Esophagus squamous epithelium (tissue), 5 donors: Measurements from ENCODE around the gene NPY2R. TPM values are rescaled to one million over a fixed set of nuclear protein-coding genes. Genes with fewer than 3 reads are reported as not detected.

ENCODE experiments used
- DNase-seq: peaks from one replicate; lab custom pipeline; 2025; lab: John Stamatoyannopoulos, UW
- H3K27ac ChIP-seq, 4 donors: fragments of 200-600 bp; sonication (generic); one replicate each; pipeline ENCODE4 v1.5.1; 2016 to 2019; ENCODE audit warnings: mild to moderate bottlenecking in 1 of 4
- H3K27me3 ChIP-seq, 4 donors: fragments of 200-600 bp; sonication (generic); 1 replicate in 3 of 4; 2 replicates in 1 of 4; pipeline versions ENCODE4 v1.5.1 to v1.6.0; 2017 to 2021; ENCODE audit warnings: antibody characterized with exemption in 1 of 4
- H3K36me3 ChIP-seq, 3 donors: fragments of 200-600 bp; sonication (generic); one replicate each; pipeline ENCODE4 v1.5.1; 2016 to 2019
- H3K4me1 ChIP-seq, 3 donors: fragments of 200-600 bp; sonication (generic); one replicate each; pipeline ENCODE4 v1.5.1; 2017 to 2019
- H3K4me3 ChIP-seq, 4 donors: fragments of 200-600 bp; sonication (generic); 1 replicate in 3 of 4; 2 replicates in 1 of 4; pipeline ENCODE4 v1.5.1; 2016 to 2019; ENCODE audit warnings: mild to moderate bottlenecking in 2 of 4, moderate library complexity in 1 of 4
- H3K9me3 ChIP-seq, 3 donors: fragments of 200-600 bp; sonication (generic); one replicate each; pipeline ENCODE4 v1.5.1; 2016 to 2019
- POLR2A ChIP-seq, 4 donors: fragments of 450-650 bp; IDR thresholded peaks; one replicate each; pipeline ENCODE4 v1.6.1; 2017; ENCODE audit warnings: antibody characterized with exemption in 4 of 4, mild to moderate bottlenecking in 4 of 4, moderate library complexity in 3 of 4
- WGBS, 2 donors: methylation state at CpG; one replicate each; pipeline ENCODE4 v1.1.5; 2018; 5-methylcytosine and 5-hydroxymethylcytosine counted together
- intact Hi-C: fragments of 100-400 bp; cut with DNase I; formaldehyde crosslinking; loops from one replicate; pipeline ENCODE4 v1.15.0; 2022
- total RNA-seq, 4 donors: library from RNA; depleted of rRNA; stranded (reverse); fragments of >200 nt; gene quantifications; one replicate each; pipeline ENCODE4 v1.1.0, GENCODE V29; 2016
- TF ChIP-seq, protein P1 (sequence below), 6 experiments: fragments of 450-650 bp in 4 of 6; fragments of 200-600 bp in 2 of 6; sonication (generic) in 2 of 6; IDR thresholded peaks; one replicate each; pipeline ENCODE4 v1.5.1; 2016 to 2019; ENCODE audit warnings: antibody characterized with exemption in 6 of 6, mild to moderate bottlenecking in 4 of 6, moderate library complexity in 4 of 6
- donor health status: DM: yes; HTN: yes; CAD: no.

NPY2R gene, protein sequence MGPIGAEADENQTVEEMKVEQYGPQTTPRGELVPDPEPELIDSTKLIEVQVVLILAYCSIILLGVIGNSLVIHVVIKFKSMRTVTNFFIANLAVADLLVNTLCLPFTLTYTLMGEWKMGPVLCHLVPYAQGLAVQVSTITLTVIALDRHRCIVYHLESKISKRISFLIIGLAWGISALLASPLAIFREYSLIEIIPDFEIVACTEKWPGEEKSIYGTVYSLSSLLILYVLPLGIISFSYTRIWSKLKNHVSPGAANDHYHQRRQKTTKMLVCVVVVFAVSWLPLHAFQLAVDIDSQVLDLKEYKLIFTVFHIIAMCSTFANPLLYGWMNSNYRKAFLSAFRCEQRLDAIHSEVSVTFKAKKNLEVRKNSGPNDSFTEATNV
- total RNA-seq: not detected

DNA sequence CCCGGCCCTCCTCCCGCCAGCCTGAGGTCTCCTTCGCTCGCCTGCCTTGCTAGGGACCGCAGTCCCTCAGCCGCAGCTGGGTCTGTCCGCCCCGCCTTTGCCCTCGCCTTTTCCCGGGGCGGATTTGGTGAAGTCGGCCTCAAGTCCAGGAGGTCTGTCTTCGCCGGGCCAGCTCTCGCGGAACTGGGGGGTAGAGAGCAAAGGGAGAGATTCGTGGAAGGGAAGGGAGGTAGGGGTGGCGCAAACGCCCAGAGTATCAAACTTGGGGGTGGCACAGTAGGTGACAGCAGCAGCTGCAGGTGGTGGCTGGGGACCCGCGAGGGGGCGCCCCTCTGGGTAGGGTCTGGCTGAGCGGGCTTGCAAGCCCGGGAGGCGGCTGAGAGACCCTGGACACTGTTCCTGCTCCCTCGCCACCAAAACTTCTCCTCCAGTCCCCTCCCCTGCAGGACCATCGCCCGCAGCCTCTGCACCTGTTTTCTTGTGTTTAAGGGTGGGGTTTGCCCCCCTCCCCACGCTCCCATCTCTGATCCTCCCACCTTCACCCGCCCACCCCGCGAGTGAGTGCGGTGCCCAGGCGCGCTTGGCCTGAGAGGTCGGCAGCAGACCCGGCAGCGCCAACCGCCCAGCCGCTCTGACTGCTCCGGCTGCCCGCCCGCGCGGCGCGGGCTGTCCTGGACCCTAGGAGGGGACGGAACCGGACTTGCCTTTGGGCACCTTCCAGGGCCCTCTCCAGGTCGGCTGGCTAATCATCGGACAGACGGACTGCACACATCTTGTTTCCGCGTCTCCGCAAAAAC is at the start of gene NPY2R:
Gene NPY2R, plus strand, starts transcription at position 379 of the 797 bp plus-strand sequence. CDS start 5,304 bp downstream, outside the sequence.
- H3K4me3 ChIP-seq: peak within 1 kb of the TSS in 2 of 4 donors; percentile 18 to 45
- no peaks in the 10 kb centered on the region for H3K36me3 ChIP-seq
- DNase-seq: no peak
- peaks cover 0 to 15% (median 7%) of the 10 kb centered on the region in 3 donors for H3K4me1 ChIP-seq
- no peaks in the 10 kb centered on the region for H3K9me3 ChIP-seq
- intact Hi-C loops: no loop called here
- H3K27ac ChIP-seq: no peak within 1 kb of the TSS
- TF ChIP-seq, protein P1, sequence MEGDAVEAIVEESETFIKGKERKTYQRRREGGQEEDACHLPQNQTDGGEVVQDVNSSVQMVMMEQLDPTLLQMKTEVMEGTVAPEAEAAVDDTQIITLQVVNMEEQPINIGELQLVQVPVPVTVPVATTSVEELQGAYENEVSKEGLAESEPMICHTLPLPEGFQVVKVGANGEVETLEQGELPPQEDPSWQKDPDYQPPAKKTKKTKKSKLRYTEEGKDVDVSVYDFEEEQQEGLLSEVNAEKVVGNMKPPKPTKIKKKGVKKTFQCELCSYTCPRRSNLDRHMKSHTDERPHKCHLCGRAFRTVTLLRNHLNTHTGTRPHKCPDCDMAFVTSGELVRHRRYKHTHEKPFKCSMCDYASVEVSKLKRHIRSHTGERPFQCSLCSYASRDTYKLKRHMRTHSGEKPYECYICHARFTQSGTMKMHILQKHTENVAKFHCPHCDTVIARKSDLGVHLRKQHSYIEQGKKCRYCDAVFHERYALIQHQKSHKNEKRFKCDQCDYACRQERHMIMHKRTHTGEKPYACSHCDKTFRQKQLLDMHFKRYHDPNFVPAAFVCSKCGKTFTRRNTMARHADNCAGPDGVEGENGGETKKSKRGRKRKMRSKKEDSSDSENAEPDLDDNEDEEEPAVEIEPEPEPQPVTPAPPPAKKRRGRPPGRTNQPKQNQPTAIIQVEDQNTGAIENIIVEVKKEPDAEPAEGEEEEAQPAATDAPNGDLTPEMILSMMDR (IDR thresholded peaks at IDR 0.05): no peak
- no peak for TF ChIP-seq POLR2A (IDR thresholded peaks at IDR 0.05)
- peaks cover 0 to 66% (median 10%) of the 10 kb centered on the region in 4 donors for H3K27me3 ChIP-seq
- WGBS, 2 donors: 7 to 21% methylated on average over 8 to 28 of the region's 55 CpGs

DNA sequence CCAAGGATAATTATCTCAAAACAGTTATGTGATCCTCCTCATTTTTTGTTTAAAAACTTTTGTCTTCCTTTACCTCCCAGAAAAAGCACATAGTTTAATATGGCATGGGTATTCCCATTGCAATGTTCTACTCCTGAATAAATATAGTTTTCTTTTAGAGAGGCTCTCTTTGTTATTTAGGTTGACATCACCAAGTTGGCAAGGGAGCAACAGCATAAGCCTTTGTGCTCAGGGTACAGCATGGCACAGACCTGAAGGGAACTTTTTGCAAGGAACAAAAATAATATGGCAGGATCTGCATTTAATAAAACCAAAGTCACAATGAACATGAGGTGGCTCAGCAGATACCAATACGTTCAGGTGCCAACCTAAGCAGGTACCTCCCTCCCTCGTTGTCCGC is 47.1 kb upstream of the NPY2R start:
- Histone ChIP-seq H3K27ac (no peak overlapping the region), H3K9me3 (no peaks in the 10 kb centered on the region), H3K4me1 (no peaks in the 10 kb centered on the region), H3K27me3 (no peaks in the 10 kb centered on the region), H3K36me3 (no peaks in the 10 kb centered on the region), H3K4me3 (no peak overlapping the region)
- 90% methylated on average over 3 of the region's 3 CpGs for WGBS, 2 donors
- DNase-seq: no peak
- intact Hi-C loops: no loop called here
- TF ChIP-seq, protein P1 (IDR thresholded peaks at IDR 0.05): no peak
- TF ChIP-seq POLR2A (IDR thresholded peaks at IDR 0.05): no peak

DNA sequence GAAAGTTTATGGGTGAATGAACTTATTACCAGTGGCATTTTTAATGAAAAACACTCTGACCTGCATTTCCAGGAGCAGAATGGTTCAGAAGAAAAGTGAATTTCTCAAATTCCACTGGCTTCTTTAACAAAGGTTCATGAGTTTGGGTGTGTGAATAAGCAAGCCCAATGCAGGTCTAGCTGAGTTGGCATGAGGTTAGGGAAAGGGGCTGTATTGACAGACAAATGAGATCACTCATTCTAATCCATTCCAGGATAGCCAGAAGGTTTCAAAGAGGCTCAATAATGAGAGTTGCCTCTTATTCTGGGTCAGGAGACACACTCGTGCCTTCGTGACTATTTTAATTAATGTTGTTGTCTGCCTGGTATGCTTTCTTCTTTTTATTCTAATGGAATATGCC is 43.7 kb upstream of the NPY2R start:
- Histone ChIP-seq H3K9me3 (peaks cover 0 to 4% (median 0%) of the 10 kb centered on the region in 3 donors), H3K27ac (no peak overlapping the region), H3K4me3 (no peak overlapping the region), H3K36me3 (no peaks in the 10 kb centered on the region), H3K4me1 (no peaks in the 10 kb centered on the region), H3K27me3 (no peaks in the 10 kb centered on the region)
- no peak for DNase-seq
- intact Hi-C loops: no loop called here
- TF ChIP-seq, protein P1 (IDR thresholded peaks at IDR 0.05): no peak
- TF ChIP-seq POLR2A (IDR thresholded peaks at IDR 0.05): no peak
- 49% methylated on average over 2 of the region's 2 CpGs for WGBS, 2 donors

GRCh38 chr4:155170569-155170968 is 37.9 kb upstream of the NPY2R start:
- Histone ChIP-seq H3K4me1 (no peaks in the 10 kb centered on the region), H3K27ac (no peak overlapping the region), H3K36me3 (no peaks in the 10 kb centered on the region), H3K27me3 (no peaks in the 10 kb centered on the region), H3K9me3 (peaks cover 0 to 5% (median 0%) of the 10 kb centered on the region in 3 donors), H3K4me3 (no peak overlapping the region)
- DNase-seq: no peak
- intact Hi-C loops: no loop called here
- TF ChIP-seq, protein P1 (IDR thresholded peaks at IDR 0.05): no peak
- TF ChIP-seq POLR2A (IDR thresholded peaks at IDR 0.05): no peak
- 59 to 77% methylated on average over 4 of the region's 4 CpGs for WGBS, 2 donors

- WGBS, 2 donors: 63% methylated on average over 4 of the region's 4 CpGs
- Histone ChIP-seq H3K4me1 (no peaks in the 10 kb centered on the region), H3K27ac (no peak overlapping the region), H3K36me3 (no peaks in the 10 kb centered on the region), H3K4me3 (no peak overlapping the region), H3K27me3 (no peaks in the 10 kb centered on the region), H3K9me3 (peaks cover 0 to 5% (median 0%) of the 10 kb centered on the region in 3 donors)
- DNase-seq: no peak
- intact Hi-C loops: no loop called here
- TF ChIP-seq, protein P1 (IDR thresholded peaks at IDR 0.05): no peak
- TF ChIP-seq POLR2A (IDR thresholded peaks at IDR 0.05): no peak
Measured at GRCh38 chr4:155173371-155173770, 35.1 kb upstream of the NPY2R start.
